GM19239 (cell line): ENCODE measurements around the gene PROC.
"Not testable (repeated sequence)": the region's sequence is repeated elsewhere in the genome, so short reads cannot be mapped to it uniquely, and the experiment has no call there.

Source experiments
- DNase-seq: peaks from one replicate; pipeline ENCODE4 v3.0.0; 2011; ENCODE audit warnings: low spot score; ENCODE audit not compliant: insufficient read length
- FAIRE-seq: peaks from 2 replicates; lab custom pipeline; 2011; peaks lifted over from hg19 to GRCh38; lab: Jason Lieb, UNC

The PROC gene

GRCh38 chr2:127392828-127393578 lies 25.2 kb upstream of the PROC start:
- no peak for DNase-seq
- FAIRE-seq, result no peak

- FAIRE-seq, result no peak
- no peak for DNase-seq
Observed at GRCh38 chr2:127394492-127394891, 23.7 kb upstream of the PROC start.

GRCh38 chr2:127397568-127398238 lies 20.5 kb upstream of the PROC start:
- DNase-seq (no peak), FAIRE-seq (no peak)

GRCh38 chr2:127398239-127398590 lies 20.0 kb upstream of the PROC start:
- peak; percentile 62 for DNase-seq
- no peak for FAIRE-seq

- FAIRE-seq (no peak), DNase-seq (no peak)
Observed at GRCh38 chr2:127400533-127400896, 17.7 kb upstream of the PROC start.

GRCh38 chr2:127400897-127401756 lies 17.1 kb upstream of the PROC start:
- FAIRE-seq (no peak), DNase-seq (no peak)

GRCh38 chr2:127401757-127402695 lies 16.2 kb upstream of the PROC start:
- FAIRE-seq (no peak), DNase-seq (no peak)

GRCh38 chr2:127403460-127403859 lies 14.8 kb upstream of the PROC start:
- no peak for DNase-seq
- FAIRE-seq, result no peak

GRCh38 chr2:127404466-127405254 lies 13.6 kb upstream of the PROC start:
- no peak for FAIRE-seq
- no peak for DNase-seq

GRCh38 chr2:127405255-127405610 lies 13.0 kb upstream of the PROC start:
- DNase-seq (no peak), FAIRE-seq (no peak)

GRCh38 chr2:127406454-127406853 lies 11.8 kb upstream of the PROC start:
- no peak for FAIRE-seq
- DNase-seq, result no peak

GRCh38 chr2:127407091-127407490 lies 11.1 kb upstream of the PROC start:
- FAIRE-seq (no peak), DNase-seq (no peak)

GRCh38 chr2:127407661-127408003 lies 10.6 kb upstream of the PROC start:
- FAIRE-seq (no peak), DNase-seq (no peak)

- no peak for FAIRE-seq
- DNase-seq, result peak; percentile 67
Observed at GRCh38 chr2:127408004-127408806, 10.0 kb upstream of the PROC start.

GRCh38 chr2:127408807-127409099 lies 9.5 kb upstream of the PROC start:
- no peak for FAIRE-seq
- no peak for DNase-seq

- not testable (repeated sequence) for FAIRE-seq, DNase-seq
Observed at GRCh38 chr2:127409716-127410115, 8.5 kb upstream of the PROC start.

GRCh38 chr2:127410871-127411652 lies 7.2 kb upstream of the PROC start:
- FAIRE-seq, result no peak
- DNase-seq, result no peak
